Osteoblast (primary cell): Measurements from ENCODE around the gene LMNTD1. TPM values are rescaled to one million over a fixed set of nuclear protein-coding genes. Genes with fewer than 3 reads are reported as not detected.

Source experiments
- DNase-seq: peaks from one replicate; pipeline ENCODE4 v3.0.0; 2011; ENCODE audit warnings: low spot score, mixed read lengths; ENCODE audit not compliant: insufficient read length; ENCODE audit errors: missing footprints
- H2AFZ ChIP-seq: 2 replicates; pipeline ENCODE4 v1.6.0; 2011; ENCODE audit warnings: mild to moderate bottlenecking, low read length
- H3K27ac ChIP-seq: 2 replicates; pipeline ENCODE4 v1.5.1; 2011; ENCODE audit warnings: mild to moderate bottlenecking, low read depth, low read length, moderate library complexity
- H3K27me3 ChIP-seq: 2 replicates; pipeline ENCODE4 v1.6.0; 2012; ENCODE audit warnings: mild to moderate bottlenecking, control low read depth, inconsistent platforms, low read length, moderate library complexity; ENCODE audit not compliant: insufficient read depth
- H3K36me3 ChIP-seq: 2 replicates; pipeline ENCODE4 v1.5.1; 2011; ENCODE audit warnings: mild to moderate bottlenecking, low read length, control low read depth, moderate library complexity; ENCODE audit not compliant: insufficient read depth
- H3K4me1 ChIP-seq: 2 replicates; pipeline ENCODE4 v1.5.1; 2011; ENCODE audit warnings: mild to moderate bottlenecking, low read length, control low read depth, moderate library complexity; ENCODE audit not compliant: insufficient read depth
- H3K4me2 ChIP-seq: 2 replicates; pipeline ENCODE4 v1.6.0; 2011; ENCODE audit warnings: mild to moderate bottlenecking, low read length; ENCODE audit not compliant: insufficient read depth
- H3K4me3 ChIP-seq: fragments of 200-600 bp; sonication (generic); 3 replicates; pipeline ENCODE4 v1.5.1; 2012; ENCODE audit warnings: mild to moderate bottlenecking, low read length, inconsistent platforms; ENCODE audit not compliant: insufficient read depth
- H3K79me2 ChIP-seq: 2 replicates; pipeline ENCODE4 v1.6.0; 2012; ENCODE audit warnings: mild to moderate bottlenecking, low read length, control low read depth, inconsistent platforms; ENCODE audit not compliant: insufficient read depth
- H3K9me3 ChIP-seq: 2 replicates; pipeline ENCODE4 v1.5.1; 2011; ENCODE audit warnings: low read depth, low read length, control low read depth
- H4K20me1 ChIP-seq: 2 replicates; pipeline ENCODE4 v1.6.0; 2012; ENCODE audit warnings: mild to moderate bottlenecking, low read length, control low read depth; ENCODE audit not compliant: insufficient read depth
- total RNA-seq: library from RNA; depleted of rRNA; stranded (reverse); fragments of >200 nt; gene quantifications from 2 replicates; pipeline ENCODE4 v1.2.3, GENCODE V29; 2012
- TF ChIP-seq, protein P1 (sequence below): IDR thresholded peaks from 2 replicates; pipeline ENCODE4 v1.5.1; 2011; ENCODE audit warnings: mild to moderate bottlenecking, low read depth, low read length, moderate library complexity; ENCODE audit errors: extremely low read depth

Gene LMNTD1
- total RNA-seq, 1 donor: not detected

DNA sequence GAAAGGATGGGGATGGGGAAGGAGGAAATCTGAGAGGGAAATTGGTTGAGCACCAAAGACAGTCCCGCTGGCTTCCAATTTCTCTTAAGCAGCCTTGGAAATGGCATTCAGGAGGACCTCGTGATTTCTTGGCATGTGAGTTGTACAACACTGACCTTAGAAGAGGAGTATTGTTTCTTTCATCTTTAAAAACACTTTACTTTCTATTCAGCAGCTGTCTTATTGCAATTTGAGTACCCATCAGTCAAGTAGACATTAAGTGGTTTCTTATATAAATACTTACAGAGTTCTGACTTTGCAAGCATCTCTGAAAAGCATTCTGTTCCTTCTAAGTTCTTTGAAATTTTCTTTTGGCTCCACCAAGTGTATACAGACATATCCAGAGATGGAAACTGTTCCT, 83.2 kb downstream of the LMNTD1 start:
- Histone ChIP-seq H3K9me3 (no peaks in the 10 kb centered on the region), H2AFZ (no peak overlapping the region), H3K27ac (no peak overlapping the region), H3K4me2 (no peak overlapping the region), H3K36me3 (no peaks in the 10 kb centered on the region), H4K20me1 (no peaks in the 10 kb centered on the region), H3K4me3 (no peak overlapping the region), H3K79me2 (no peaks in the 10 kb centered on the region), H3K4me1 (no peaks in the 10 kb centered on the region), H3K27me3 (no peaks in the 10 kb centered on the region)
- TF ChIP-seq, protein P1, sequence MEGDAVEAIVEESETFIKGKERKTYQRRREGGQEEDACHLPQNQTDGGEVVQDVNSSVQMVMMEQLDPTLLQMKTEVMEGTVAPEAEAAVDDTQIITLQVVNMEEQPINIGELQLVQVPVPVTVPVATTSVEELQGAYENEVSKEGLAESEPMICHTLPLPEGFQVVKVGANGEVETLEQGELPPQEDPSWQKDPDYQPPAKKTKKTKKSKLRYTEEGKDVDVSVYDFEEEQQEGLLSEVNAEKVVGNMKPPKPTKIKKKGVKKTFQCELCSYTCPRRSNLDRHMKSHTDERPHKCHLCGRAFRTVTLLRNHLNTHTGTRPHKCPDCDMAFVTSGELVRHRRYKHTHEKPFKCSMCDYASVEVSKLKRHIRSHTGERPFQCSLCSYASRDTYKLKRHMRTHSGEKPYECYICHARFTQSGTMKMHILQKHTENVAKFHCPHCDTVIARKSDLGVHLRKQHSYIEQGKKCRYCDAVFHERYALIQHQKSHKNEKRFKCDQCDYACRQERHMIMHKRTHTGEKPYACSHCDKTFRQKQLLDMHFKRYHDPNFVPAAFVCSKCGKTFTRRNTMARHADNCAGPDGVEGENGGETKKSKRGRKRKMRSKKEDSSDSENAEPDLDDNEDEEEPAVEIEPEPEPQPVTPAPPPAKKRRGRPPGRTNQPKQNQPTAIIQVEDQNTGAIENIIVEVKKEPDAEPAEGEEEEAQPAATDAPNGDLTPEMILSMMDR: no peak
- DNase-seq: no peak

GRCh38 chr12:25469368-25469767, 83.7 kb downstream of the LMNTD1 start:
- H3K4me2 ChIP-seq: no peak overlapping the region
- TF ChIP-seq, protein P1: no peak
- no peaks in the 10 kb centered on the region for H3K9me3 ChIP-seq

DNA sequence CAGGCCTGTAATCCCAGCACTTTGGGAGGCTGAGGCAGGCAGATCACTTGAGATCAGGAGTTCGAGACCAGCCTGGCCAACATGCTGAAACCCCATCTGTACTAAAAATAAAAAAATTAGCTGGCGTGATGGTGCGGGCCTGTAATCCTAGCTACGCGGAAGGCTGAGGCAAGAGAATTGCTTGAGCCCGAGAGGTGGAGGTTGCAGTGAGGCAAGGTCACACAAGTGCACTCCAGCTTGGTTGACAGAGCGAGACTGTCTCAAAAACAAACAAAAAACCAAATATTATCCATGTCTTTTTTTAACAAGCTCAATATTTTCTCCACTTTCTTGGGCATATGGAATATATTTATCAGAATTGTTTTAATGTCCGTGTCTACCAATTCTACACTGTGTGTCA, 89.6 kb downstream of the LMNTD1 start:
- TF ChIP-seq, protein P1: no peak
- Histone ChIP-seq H3K27me3 (no peaks in the 10 kb centered on the region), H3K4me3 (no peak overlapping the region), H3K79me2 (no peaks in the 10 kb centered on the region), H3K36me3 (no peaks in the 10 kb centered on the region), H3K27ac (no peak overlapping the region), H4K20me1 (no peaks in the 10 kb centered on the region), H3K9me3 (no peaks in the 10 kb centered on the region), H3K4me2 (no peak overlapping the region), H2AFZ (no peak overlapping the region), H3K4me1 (peaks cover 4% of the 10 kb centered on the region)
- no peak for DNase-seq

More at GRCh38 chr12:25469368-25469767, 83.7 kb downstream of the LMNTD1 start:
- no peaks in the 10 kb centered on the region for H3K4me1 ChIP-seq
- no peak overlapping the region for H3K27ac ChIP-seq
- H2AFZ ChIP-seq: no peak overlapping the region
- no peaks in the 10 kb centered on the region for H3K27me3 ChIP-seq
- no peaks in the 10 kb centered on the region for H3K79me2 ChIP-seq
- no peaks in the 10 kb centered on the region for H4K20me1 ChIP-seq
- no peaks in the 10 kb centered on the region for H3K36me3 ChIP-seq
- DNase-seq: no peak
- H3K4me3 ChIP-seq: no peak overlapping the region

- no peaks in the 10 kb centered on the region for H4K20me1 ChIP-seq
- H2AFZ ChIP-seq: peak overlapping the region; percentile 52
- H3K36me3 ChIP-seq: no peaks in the 10 kb centered on the region
- no peak overlapping the region for H3K27ac ChIP-seq
- peaks cover 9% of the 10 kb centered on the region for H3K4me1 ChIP-seq
- TF ChIP-seq, protein P1: no peak
- DNase-seq: no peak
- H3K4me2 ChIP-seq: no peak overlapping the region
- H3K4me3 ChIP-seq: no peak overlapping the region
- H3K27me3 ChIP-seq: no peaks in the 10 kb centered on the region
- no peaks in the 10 kb centered on the region for H3K79me2 ChIP-seq
- H3K9me3 ChIP-seq: no peaks in the 10 kb centered on the region
These were observed 90.1 kb downstream of the LMNTD1 start for GRCh38 chr12:25463005-25463404.
